HG03469 (cell line): Measurements from ENCODE around the gene GUCY1A2.

Experiments used
- ATAC-seq: cut with Tn5 transposase; IDR thresholded peaks from one replicate; pipeline ENCODE4 v1.9.1; 2021; ENCODE audit warnings: mild to moderate bottlenecking, moderate library complexity, moderate number of reproducible peaks; ENCODE audit not compliant: unreplicated experiment

The GUCY1A2 gene

GRCh38 chr11:106679581-106679980, 338.7 kb downstream of the GUCY1A2 start:
- no peak for ATAC-seq

DNA sequence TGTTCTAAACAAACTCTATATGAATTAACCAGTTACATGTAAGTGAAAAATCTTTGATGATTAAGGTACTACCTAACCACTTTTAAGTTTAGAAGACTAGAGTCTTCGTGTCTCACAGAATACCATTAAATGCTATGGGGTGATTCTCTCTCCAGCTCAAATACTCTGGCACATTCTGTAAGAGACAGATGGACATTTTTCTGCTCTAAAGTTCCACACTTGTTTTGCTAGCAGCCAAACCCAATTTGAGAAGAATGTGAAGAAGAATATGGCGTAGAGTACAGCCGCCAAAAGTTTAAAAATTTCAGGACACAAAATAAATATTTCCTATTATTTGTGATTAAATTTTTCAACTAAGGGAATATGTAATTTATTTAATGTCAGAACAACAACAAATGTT, 339.1 kb downstream of the GUCY1A2 start:
- ATAC-seq: no peak

- ATAC-seq: no peak
These were observed 348.2 kb downstream of the GUCY1A2 start for GRCh38 chr11:106670069-106670468.

DNA sequence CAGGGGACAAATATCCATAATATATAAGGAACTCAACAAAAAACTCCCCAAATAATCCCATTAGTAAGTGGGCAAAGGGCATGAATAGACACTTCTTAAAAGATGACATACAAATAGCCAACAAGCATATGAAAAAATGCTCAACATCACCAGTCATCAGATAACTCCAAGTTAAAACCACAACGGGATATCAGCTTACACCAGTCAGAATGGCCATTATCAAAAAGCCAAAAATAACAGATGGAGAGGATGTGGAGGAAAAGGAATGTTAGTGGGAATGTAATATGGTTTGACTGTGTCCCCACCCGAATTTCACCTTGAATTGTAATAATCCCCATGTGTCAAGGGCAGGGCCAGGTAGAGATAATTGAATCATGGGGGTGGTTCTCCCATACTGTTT, 350.1 kb downstream of the GUCY1A2 start:
- no peak for ATAC-seq

- no peak for ATAC-seq
These were observed 361.6 kb downstream of the GUCY1A2 start for GRCh38 chr11:106656646-106657045.

- ATAC-seq: no peak
These were observed 373.5 kb downstream of the GUCY1A2 start for GRCh38 chr11:106644824-106645223.

GRCh38 chr11:106642331-106642730, 375.9 kb downstream of the GUCY1A2 start:
- ATAC-seq: no peak

- no peak for ATAC-seq
These were observed 386.0 kb downstream of the GUCY1A2 start for GRCh38 chr11:106632283-106632682.

DNA sequence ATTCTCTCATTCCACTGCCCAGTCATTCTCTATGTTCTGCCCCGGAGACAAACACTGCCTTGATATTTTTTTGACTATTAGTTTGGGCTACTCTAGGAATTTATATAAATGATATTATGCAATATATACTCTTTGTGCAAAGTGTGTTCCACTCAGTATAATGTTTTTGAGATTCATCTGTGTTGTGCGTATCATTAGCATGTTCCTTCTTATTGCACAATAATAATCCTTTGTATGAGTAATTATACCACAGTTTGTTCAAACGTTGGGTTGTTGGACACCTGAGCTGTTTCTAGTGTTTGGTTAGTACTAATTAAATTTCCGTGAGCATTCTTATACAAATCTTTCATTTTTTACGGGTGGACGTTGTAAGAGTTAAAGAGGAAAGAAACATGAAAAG, 390.6 kb downstream of the GUCY1A2 start:
- ATAC-seq: no peak

GRCh38 chr11:106625566-106625965, 392.7 kb downstream of the GUCY1A2 start:
- ATAC-seq: no peak

GRCh38 chr11:106624377-106624776, 393.9 kb downstream of the GUCY1A2 start:
- ATAC-seq: no peak
